Measurements from ENCODE around the gene WDSUB1.
A peak's percentile ranks its signal among the peaks of the same experiment; 100 is the strongest.

The WDSUB1 gene

DNA sequence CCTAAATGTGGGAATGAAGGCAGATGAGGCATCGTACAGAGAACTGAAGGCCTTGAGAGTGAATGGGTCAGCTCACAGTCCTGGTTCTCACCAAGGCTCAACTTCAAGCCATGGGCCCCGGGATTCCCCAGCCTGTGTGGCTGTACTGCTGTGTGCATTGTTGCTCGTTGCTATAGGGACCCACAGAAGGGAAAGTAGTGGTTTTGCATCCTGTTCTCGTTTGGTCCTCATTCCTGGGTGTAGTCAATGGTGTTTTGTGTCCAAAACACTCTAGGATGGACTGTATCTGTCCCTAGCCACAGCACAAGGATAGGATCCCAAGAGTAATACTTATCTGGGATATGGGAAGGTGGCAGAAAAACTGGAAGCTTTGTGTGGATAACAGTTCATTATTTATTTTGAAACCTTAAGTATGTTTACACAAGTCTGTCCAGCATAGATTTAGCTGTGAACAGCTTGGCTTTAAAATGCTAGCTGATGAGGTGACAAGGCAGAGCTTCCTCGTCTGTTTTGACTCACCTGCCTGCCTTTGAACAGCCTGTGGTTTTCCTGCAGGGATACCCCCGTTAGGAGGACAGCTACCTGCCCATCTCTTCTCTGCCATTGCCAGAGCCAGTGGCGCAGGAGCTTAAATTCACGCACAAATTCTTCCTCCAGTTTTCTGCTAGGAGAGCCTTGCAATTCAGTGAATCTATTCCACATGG lies 85.0 kb downstream of the WDSUB1 start:
- TF ChIP-seq PAX5 (IDR thresholded peaks at IDR 0.05; ENCODE audit: insufficient read depth, low read length, severe bottlenecking) (no peak), POU2F2 (IDR thresholded peaks at IDR 0.05; ENCODE audit: low read depth, low read length) (no peak), POLR2A (IDR thresholded peaks at IDR 0.05; ENCODE audit: low read depth, low read length) (no peak), SPI1 (IDR thresholded peaks at IDR 0.05; ENCODE audit: low read depth, low read length) (no peak), TAF1 (IDR thresholded peaks at IDR 0.05; ENCODE audit: low read depth, low read length) (no peak), POLR2AphosphoS5 (IDR thresholded peaks at IDR 0.05; ENCODE audit: low read depth, low read length) (no peak)
- FAIRE-seq, result peak; percentile 95
- peak; percentile 64 for DNase-seq (ENCODE audit: insufficient read length, low spot score)

DNA sequence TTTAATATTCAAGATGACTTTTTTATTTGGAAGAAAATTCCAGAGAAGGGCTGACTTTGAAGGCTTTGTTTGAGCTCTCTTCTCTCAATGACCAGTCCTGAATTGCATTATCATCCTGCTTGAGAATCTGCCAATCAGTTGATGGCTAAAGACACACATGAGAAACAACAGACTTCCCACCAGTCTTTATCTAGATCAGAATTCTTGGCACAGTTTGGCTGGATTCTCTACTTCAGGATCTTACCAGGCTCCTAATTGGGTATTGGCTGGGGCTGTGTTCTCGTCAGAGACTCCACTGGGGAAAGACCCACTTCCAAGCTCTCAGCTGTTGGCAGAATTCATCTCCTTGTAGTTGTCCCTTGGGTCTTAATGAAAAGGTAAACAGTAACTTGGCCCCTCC lies 86.0 kb downstream of the WDSUB1 start:
- no peak for DNase-seq (ENCODE audit: insufficient read length, low spot score)
- FAIRE-seq, result peak; percentile 20
- no peak for TF ChIP-seq SPI1 (IDR thresholded peaks at IDR 0.05; ENCODE audit: low read depth, low read length)
- TF ChIP-seq POU2F2 (IDR thresholded peaks at IDR 0.05; ENCODE audit: low read depth, low read length), result no peak
- TF ChIP-seq TAF1 (IDR thresholded peaks at IDR 0.05; ENCODE audit: low read depth, low read length), result no peak
- TF ChIP-seq POLR2A (IDR thresholded peaks at IDR 0.05; ENCODE audit: low read depth, low read length), result no peak
- TF ChIP-seq POLR2AphosphoS5 (IDR thresholded peaks at IDR 0.05; ENCODE audit: low read depth, low read length), result no peak
- TF ChIP-seq PAX5 (IDR thresholded peaks at IDR 0.05; ENCODE audit: insufficient read depth, low read length, severe bottlenecking), result no peak

DNA sequence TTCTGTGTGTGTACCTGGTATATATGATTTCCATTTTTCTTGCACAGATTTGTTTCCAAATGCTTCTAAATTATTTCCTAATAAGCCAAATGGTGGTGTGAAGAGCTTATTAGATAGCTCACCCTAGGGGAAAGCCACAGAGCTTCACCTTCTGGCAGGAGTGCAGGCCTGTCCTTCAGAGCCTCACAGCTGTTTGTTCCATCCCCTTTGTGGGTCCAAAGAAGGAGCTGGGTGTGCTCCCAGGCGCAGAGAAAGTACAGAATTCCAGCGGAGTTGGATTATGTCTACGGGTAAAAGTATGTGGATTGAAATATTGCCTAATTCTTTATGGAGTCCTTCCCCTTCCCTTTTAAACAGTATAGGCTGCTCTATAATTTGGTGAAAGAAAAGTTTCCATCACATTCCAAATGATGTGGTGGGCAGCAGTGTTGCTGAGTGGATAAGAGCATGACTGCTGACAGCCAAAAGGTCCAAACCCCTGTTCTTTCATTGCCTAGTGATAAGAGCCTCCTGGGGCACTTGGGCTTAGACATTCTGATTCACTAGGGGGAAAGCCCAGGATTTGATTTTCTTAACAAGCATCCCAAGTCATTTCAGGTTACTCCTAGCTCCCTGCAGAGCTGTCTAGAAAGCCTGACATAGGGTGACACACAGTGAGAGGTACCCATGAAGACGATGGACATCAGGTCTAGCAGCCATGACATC lies 86.6 kb downstream of the WDSUB1 start:
- FAIRE-seq, result no peak
- TF ChIP-seq POLR2AphosphoS5 (IDR thresholded peaks at IDR 0.05; ENCODE audit: low read depth, low read length) (no peak), PAX5 (IDR thresholded peaks at IDR 0.05; ENCODE audit: insufficient read depth, low read length, severe bottlenecking) (no peak), POLR2A (IDR thresholded peaks at IDR 0.05; ENCODE audit: low read depth, low read length) (no peak), POU2F2 (IDR thresholded peaks at IDR 0.05; ENCODE audit: low read depth, low read length) (no peak), SPI1 (IDR thresholded peaks at IDR 0.05; ENCODE audit: low read depth, low read length) (no peak), TAF1 (IDR thresholded peaks at IDR 0.05; ENCODE audit: low read depth, low read length) (no peak)
- DNase-seq (ENCODE audit: insufficient read length, low spot score), result no peak

DNA sequence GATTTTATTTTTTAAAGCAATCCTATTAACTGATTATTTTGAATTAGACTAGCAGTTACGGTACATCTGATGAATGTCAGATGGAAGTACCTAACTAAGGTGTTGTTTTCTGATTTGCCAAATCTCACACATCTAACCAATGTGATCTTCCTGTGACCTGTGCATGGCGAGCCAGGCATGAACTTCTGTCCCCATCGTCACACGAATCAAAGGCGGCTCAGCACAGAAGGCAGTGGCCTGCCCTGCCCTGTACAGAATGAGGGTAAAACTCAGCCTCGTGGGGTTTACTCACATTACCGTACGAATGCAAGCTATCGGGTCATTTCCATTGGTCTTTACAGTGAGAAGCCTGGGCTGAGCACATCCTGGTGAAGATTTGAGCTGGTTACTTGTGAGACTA lies 87.3 kb downstream of the WDSUB1 start:
- TF ChIP-seq PAX5 (IDR thresholded peaks at IDR 0.05; ENCODE audit: insufficient read depth, low read length, severe bottlenecking) (no peak), POLR2AphosphoS5 (IDR thresholded peaks at IDR 0.05; ENCODE audit: low read depth, low read length) (no peak), TAF1 (IDR thresholded peaks at IDR 0.05; ENCODE audit: low read depth, low read length) (no peak), POU2F2 (IDR thresholded peaks at IDR 0.05; ENCODE audit: low read depth, low read length) (no peak), POLR2A (IDR thresholded peaks at IDR 0.05; ENCODE audit: low read depth, low read length) (no peak), SPI1 (IDR thresholded peaks at IDR 0.05; ENCODE audit: low read depth, low read length) (no peak)
- FAIRE-seq, result no peak
- no peak for DNase-seq (ENCODE audit: insufficient read length, low spot score)

DNA sequence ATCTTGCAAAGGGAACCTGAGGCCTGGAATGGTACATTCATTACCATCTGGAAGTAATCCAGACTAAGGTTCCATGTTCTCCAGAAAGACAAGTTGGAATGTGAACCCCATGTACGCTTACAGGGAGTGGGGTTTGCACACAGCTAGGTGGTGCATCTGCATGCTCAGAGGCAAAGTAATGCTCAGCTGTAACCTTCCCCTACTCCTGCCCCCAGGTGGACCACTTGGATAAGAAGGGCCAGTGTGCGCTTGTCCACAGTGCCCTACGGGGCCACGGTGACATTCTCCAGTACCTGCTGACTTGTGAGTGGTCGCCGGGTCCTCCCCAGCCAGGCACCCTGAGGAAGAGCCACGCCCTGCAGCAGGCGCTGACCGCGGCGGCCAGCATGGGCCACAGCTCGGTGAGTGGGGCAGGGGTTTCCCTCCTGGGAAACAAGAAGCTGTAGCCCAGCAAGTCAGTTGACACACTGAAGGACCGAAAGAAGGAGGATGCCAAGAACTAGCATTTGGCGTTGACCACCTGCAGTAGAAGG lies 90.0 kb downstream of the WDSUB1 start:
- no peak for DNase-seq (ENCODE audit: insufficient read length, low spot score)
- TF ChIP-seq POU2F2 (IDR thresholded peaks at IDR 0.05; ENCODE audit: low read depth, low read length) (no peak), TAF1 (IDR thresholded peaks at IDR 0.05; ENCODE audit: low read depth, low read length) (no peak), PAX5 (IDR thresholded peaks at IDR 0.05; ENCODE audit: insufficient read depth, low read length, severe bottlenecking) (no peak)
- no peak for FAIRE-seq

DNA sequence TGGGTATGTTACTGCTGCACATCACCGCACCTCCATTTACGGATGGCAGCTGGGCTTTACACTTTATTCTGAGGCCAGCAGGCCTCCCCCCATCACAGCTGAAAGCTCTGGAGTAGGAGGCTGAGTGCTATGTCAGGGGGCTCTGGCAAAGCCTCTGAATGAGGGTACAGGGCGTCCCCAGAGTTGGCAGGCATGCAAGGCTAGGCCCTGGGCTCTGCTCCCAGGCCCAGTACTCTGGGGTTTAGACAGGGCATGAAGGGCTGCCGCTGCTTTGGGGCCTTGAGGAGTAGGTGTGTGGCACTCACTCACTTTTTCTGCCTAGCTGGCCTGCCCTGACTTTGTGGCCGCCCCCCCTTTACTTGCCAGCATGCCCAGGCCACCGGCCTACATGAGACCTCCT lies 90.8 kb downstream of the WDSUB1 start:
- FAIRE-seq, result no peak
- no peak for TF ChIP-seq POLR2AphosphoS5 (IDR thresholded peaks at IDR 0.05; ENCODE audit: low read depth, low read length)
- no peak for TF ChIP-seq SPI1 (IDR thresholded peaks at IDR 0.05; ENCODE audit: low read depth, low read length)
- TF ChIP-seq POU2F2 (IDR thresholded peaks at IDR 0.05; ENCODE audit: low read depth, low read length), result no peak
- TF ChIP-seq TAF1 (IDR thresholded peaks at IDR 0.05; ENCODE audit: low read depth, low read length), result no peak
- no peak for TF ChIP-seq POLR2A (IDR thresholded peaks at IDR 0.05; ENCODE audit: low read depth, low read length)
- TF ChIP-seq PAX5 (IDR thresholded peaks at IDR 0.05; ENCODE audit: insufficient read depth, low read length, severe bottlenecking), result no peak
- DNase-seq (ENCODE audit: insufficient read length, low spot score), result no peak

DNA sequence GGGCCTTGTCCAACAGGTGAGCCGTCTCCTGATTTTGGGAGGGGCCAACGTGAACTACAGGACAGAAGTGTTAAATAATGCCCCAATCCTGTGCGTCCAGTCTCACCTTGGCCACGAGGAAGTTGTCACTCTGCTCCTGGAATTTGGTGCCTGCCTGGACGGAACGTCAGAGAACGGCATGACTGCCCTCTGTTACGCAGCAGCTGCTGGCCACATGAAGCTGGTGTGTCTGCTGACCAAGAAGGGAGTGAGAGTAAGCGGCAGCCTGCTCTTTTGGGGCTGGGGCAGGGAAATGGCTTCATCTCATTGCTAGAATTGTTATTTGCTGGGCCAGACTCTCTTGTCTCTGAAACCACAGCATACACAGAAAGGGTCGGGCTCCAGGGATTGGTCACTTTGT lies 92.3 kb downstream of the WDSUB1 start:
- DNase-seq (ENCODE audit: insufficient read length, low spot score) (no peak), FAIRE-seq (no peak)
- TF ChIP-seq POLR2A (IDR thresholded peaks at IDR 0.05; ENCODE audit: low read depth, low read length), result no peak
- no peak for TF ChIP-seq POU2F2 (IDR thresholded peaks at IDR 0.05; ENCODE audit: low read depth, low read length)
- no peak for TF ChIP-seq SPI1 (IDR thresholded peaks at IDR 0.05; ENCODE audit: low read depth, low read length)
- no peak for TF ChIP-seq TAF1 (IDR thresholded peaks at IDR 0.05; ENCODE audit: low read depth, low read length)
- TF ChIP-seq PAX5 (IDR thresholded peaks at IDR 0.05; ENCODE audit: insufficient read depth, low read length, severe bottlenecking), result no peak
- TF ChIP-seq POLR2AphosphoS5 (IDR thresholded peaks at IDR 0.05; ENCODE audit: low read depth, low read length), result no peak

DNA sequence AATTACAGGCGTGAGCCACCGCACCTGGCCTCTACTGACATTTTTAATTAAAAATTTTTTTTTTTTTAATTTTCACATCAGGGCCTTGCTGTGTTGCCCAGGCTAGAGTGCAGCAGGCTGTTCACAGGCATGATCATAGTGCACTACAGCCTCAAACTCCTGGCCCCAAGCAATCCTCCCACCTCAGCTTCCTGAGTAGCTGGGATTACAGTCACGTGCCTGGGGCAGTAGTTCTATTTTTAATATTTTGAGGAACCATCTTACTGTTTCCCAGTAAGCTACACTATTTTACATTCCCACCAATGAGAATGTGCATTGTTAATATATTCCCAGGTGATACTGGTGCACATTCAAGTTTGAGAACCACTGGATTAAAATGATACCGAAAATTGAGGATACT lies 92.7 kb downstream of the WDSUB1 start:
- no peak for FAIRE-seq
- TF ChIP-seq POU2F2 (IDR thresholded peaks at IDR 0.05; ENCODE audit: low read depth, low read length) (no peak), POLR2AphosphoS5 (IDR thresholded peaks at IDR 0.05; ENCODE audit: low read depth, low read length) (no peak), POLR2A (IDR thresholded peaks at IDR 0.05; ENCODE audit: low read depth, low read length) (no peak), PAX5 (IDR thresholded peaks at IDR 0.05; ENCODE audit: insufficient read depth, low read length, severe bottlenecking) (no peak), SPI1 (IDR thresholded peaks at IDR 0.05; ENCODE audit: low read depth, low read length) (no peak), TAF1 (IDR thresholded peaks at IDR 0.05; ENCODE audit: low read depth, low read length) (no peak)
- DNase-seq (ENCODE audit: insufficient read length, low spot score), result no peak

DNA sequence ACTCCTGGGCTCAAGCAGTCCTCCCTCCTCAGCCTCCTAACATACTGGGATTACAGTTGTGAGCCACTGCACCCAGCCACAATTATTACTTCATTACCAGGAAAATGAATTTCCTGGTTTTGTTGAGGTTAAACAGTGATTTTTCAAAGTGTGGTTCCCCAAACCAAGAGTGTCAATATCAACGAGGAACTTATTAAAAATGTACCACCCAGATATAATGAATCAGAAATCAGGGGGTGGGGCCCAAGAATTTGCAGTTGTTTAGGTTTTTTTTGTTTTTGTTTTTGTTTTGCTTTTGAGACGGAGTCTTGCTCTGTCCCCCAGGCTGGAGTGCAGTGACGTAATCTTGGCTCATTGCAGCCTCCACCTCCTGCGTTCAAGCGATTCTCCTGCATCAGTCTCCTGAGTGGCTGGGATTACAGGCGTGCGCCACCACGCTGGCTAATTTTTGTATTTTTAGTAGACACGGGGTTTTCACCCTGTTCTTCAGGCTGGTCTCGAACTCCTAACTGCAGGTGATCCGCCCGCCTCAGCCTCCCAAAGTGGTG lies 94.1 kb downstream of the WDSUB1 start:
- no peak for FAIRE-seq
- no peak for DNase-seq (ENCODE audit: insufficient read length, low spot score)
- no peak for TF ChIP-seq SPI1 (IDR thresholded peaks at IDR 0.05; ENCODE audit: low read depth, low read length)
- TF ChIP-seq PAX5 (IDR thresholded peaks at IDR 0.05; ENCODE audit: insufficient read depth, low read length, severe bottlenecking), result no peak
- TF ChIP-seq POLR2AphosphoS5 (IDR thresholded peaks at IDR 0.05; ENCODE audit: low read depth, low read length), result no peak
- TF ChIP-seq POLR2A (IDR thresholded peaks at IDR 0.05; ENCODE audit: low read depth, low read length), result no peak
